Limb (tissue), 2 donors: ENCODE data around the gene BICD2.
A peak's percentile ranks its signal among the peaks of the same experiment; 100 is the strongest.

Experiments used
- DNase-seq, 2 donors: peaks; one replicate each; pipeline ENCODE4 v3.0.0-alpha.2; 2016; ENCODE audit errors: extremely low spot score in 2 of 2

BICD2 gene

DNA sequence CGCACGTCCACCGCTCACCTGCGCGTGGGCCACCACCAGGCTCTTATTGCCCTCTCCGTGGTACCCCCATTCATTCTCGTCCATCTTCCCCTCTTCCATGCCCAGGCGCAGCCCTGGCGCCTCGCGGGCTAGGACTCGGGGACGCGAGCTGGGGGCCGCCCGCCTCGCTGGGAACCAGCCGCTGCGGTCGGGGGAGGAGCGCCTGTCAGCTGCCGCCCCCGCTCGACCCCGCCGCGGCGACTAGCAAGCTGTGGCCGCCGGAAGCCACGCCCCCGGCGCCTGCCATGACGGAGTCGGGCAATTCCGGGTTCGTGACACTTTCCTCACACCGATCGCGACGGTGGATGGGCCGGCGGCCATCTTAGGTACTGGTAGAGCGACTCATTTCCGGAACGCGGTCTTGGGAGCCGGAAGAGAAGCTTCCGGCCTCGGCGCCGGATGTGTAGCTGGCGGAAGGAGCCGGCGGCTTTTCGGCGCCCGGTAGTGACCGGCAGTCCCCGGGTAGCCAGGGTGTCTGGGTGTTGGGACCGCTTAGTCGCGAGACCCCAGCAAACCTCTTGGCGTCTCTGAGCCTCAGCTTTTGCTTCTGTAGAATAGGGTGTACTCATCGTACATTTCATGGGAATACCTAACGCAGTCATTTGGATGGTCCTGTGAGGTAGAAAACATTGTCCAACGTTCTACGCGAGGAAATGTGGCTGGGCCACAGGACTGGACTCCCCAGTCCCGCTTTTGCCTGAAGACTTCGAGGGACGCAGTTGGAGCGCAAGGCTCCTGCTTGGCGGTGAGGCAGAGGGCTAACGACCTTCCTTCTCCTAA is 94.5 kb downstream of the BICD2 start, which contains the start of gene IPPK:
TSS of gene IPPK (minus strand) at position 242 of the 819 bp plus-strand sequence. CDS start at position 99, 143 bp downstream.
- DNase-seq = peak; percentile 97 to 99

DNA sequence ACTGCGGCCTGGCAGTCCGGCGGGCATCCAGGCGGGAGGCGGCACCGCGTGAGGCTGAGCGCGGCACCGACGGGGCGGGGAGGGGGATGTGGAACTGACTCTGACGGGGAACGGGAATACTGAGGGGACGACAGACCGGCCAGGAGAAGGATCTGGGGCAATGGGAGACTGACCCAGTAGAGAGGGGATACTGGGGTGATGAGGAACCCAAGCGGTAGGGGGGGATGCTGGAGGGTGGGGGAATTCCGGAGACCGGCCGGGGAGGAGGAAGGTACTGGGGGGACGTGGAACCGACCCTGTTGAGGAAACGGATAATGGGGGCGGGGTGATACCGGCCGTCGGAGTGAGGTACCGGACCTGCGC is 95.1 kb downstream of the BICD2 start:
- peak in 1 of 2 donors; percentile 53 for DNase-seq

- peak in 1 of 2 donors; percentile 42 for DNase-seq
Observed at GRCh38 chr9:92668746-92669526, 95.7 kb downstream of the BICD2 start.

- DNase-seq = no peak
Observed at GRCh38 chr9:92666912-92667532, 97.6 kb downstream of the BICD2 start.

GRCh38 chr9:92666236-92666635 is 98.4 kb downstream of the BICD2 start:
- DNase-seq = no peak

DNA sequence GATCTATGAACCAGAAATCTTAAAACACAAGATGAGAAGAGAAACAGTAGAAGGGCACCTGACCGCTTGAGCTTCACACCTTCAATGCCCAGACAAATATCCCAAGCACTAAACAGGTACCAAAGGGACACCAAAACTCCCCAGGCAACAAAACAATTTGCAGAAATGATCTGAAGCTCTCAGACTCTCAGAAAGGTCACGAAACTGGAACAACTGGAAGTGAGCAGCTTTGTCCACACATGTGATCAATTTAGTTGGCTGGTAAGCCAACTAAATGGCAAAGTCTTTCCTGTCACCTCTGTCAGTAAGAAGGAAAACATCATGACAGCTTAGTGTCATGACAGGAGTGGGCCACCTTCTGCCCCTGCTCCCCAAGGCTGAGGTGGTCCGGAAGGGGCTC is 98.8 kb downstream of the BICD2 start:
- no peak for DNase-seq

DNA sequence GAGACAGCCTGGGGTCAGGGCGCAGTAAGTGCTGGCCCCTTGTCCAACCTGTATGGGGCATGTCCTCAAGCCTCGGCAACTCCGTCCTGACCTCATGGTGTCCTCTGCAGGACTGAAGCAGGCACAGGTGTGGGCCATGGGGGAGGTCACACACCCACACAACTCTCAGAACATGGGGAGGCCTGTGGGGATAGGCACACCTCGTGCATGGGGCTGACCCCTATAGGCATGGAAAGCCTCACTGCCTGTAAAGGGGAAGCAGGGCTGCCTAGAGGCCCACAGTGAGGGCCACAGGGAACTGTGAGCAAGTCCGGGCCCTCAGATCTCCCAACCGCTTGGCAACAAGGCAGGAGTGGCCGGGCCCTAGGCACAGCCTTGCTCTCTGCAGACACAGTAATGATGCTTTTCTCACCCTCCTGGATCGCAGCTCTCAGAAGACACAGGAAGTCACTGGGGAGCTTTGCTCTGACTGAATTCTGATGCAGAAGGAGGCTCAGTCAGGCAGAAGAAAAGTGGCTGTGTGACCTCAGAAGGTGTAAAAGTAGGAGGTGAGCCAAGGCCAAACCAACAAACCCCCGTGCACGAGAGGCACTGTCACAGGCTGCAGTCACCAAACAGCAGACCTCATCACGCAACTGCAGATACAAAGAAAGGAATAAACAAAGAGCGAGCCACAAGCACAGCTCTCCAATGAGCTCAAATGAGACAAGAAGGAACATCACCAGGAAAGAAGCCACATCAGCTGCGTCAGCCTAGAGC is 100.1 kb downstream of the BICD2 start:
- DNase-seq = no peak

- DNase-seq = no peak
Observed at GRCh38 chr9:92663951-92664350, 100.7 kb downstream of the BICD2 start.

- DNase-seq = no peak
Observed at GRCh38 chr9:92663126-92663525, 101.5 kb downstream of the BICD2 start.

GRCh38 chr9:92661743-92662142 is 102.9 kb downstream of the BICD2 start:
- no peak for DNase-seq
